Measurements from ENCODE around the gene C3AR1.
A peak's percentile ranks its signal among the peaks of the same experiment; 100 is the strongest.
"Not testable (repeated sequence)": the region's sequence is repeated elsewhere in the genome, so short reads cannot be mapped to it uniquely, and the experiment has no call there.

The C3AR1 gene

DNA sequence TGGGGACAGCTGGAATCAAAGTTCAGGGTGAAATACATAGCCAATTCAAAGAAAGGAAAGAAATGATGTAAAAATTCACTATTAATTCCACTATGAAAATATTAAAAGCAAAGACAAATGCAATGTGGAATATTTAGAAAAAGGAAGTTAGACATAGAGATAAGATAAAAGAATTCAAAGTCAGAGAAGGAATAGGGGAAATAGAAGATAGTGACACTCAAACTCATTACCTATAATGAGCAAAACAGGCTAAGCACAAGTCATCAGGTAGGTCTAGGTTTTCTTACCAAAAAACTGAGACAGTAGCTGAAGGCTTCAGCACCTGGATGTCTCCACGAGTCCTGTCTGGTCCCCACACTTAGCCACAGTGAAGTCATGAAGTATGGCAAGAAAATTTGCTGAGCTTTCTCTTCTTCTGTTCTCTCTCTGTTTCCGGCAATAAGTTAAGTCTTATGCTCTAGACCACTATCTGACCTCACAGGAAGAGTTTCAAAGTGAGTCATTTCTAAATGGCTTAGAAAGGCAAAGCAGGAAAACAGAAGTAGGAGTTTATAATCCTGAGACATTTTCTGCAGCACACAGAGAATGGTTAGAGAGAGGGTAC lies at the start of gene C3AR1:
TSS of gene C3AR1 (minus strand) at position 369 of the 604 bp plus-strand sequence. CDS start 6,174 bp downstream, outside the sequence.
- TF ChIP-seq, protein P1, sequence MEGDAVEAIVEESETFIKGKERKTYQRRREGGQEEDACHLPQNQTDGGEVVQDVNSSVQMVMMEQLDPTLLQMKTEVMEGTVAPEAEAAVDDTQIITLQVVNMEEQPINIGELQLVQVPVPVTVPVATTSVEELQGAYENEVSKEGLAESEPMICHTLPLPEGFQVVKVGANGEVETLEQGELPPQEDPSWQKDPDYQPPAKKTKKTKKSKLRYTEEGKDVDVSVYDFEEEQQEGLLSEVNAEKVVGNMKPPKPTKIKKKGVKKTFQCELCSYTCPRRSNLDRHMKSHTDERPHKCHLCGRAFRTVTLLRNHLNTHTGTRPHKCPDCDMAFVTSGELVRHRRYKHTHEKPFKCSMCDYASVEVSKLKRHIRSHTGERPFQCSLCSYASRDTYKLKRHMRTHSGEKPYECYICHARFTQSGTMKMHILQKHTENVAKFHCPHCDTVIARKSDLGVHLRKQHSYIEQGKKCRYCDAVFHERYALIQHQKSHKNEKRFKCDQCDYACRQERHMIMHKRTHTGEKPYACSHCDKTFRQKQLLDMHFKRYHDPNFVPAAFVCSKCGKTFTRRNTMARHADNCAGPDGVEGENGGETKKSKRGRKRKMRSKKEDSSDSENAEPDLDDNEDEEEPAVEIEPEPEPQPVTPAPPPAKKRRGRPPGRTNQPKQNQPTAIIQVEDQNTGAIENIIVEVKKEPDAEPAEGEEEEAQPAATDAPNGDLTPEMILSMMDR (IDR thresholded peaks at IDR 0.05; ENCODE audit: extremely low read depth, insufficient read depth, missing control alignments), result no peak
- DNase-seq (ENCODE audit: low spot score), result peak; percentile 52
- in situ Hi-C loops (cut with MboI; ENCODE audit: low pct_unique_long_range_greater_than_20kb, low sequenced_read_pairs, unreplicated experiment), result no loop called here

DNA sequence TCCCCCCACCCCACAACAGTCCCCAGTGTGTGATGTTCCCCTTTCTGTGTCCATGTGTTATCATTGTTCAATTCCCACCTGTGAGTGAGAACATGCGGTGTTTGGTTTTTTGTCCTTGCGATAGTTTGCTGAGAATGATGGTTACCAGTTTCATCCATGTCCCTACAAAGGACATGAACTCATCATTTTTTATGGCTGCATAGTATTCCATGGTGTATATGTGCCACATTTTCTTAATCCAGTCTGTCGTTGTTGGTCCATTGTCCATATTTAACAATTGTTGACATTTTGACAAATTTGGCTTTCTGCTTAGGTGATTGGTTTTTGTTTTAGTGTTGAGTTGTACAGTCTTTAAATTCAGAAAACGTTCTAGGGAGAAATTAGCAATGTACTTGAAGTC lies 47.0 kb upstream of the C3AR1 start:
- in situ Hi-C loops (cut with MboI; ENCODE audit: low pct_unique_long_range_greater_than_20kb, low sequenced_read_pairs, unreplicated experiment), result not testable (repeated sequence)

DNA sequence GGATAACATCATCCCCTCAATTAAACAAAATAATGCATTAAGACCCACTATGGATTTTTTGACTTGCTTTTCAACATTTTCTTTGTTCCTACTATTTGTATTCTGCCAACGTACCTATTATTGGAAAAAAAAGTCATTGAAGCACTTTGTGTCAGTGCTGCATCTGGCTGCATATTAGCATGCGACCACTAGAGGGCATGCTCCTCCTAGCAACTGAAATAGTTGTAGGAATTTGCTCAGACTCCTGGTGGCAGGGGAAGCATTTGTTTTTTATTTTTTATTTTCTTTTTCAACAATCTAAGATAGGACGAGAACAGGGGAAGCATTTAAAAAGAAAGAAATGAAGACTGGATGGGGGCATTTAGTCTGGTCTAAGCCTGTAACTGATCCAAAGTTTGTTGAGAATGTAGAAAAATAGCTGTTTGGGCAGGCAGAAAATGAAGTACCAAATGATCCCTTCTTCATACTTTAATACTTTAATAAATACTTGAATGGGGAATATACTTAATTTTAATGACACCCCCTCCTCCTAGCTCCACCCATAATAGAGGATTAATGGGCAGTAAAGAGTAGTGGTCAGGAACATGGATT lies 42.7 kb upstream of the C3AR1 start:
- in situ Hi-C loops (cut with MboI; ENCODE audit: low pct_unique_long_range_greater_than_20kb, low sequenced_read_pairs, unreplicated experiment), result loop anchor here (10.0 kb wide), 1 partner anchor 126 kb away; no protein-coding TSS in a partner anchor
- DNase-seq (ENCODE audit: low spot score), result peak; percentile 71
- TF ChIP-seq, protein P1 (IDR thresholded peaks at IDR 0.05; ENCODE audit: extremely low read depth, insufficient read depth, missing control alignments), result peak; percentile 94

More for the DNA sequence above, 47.0 kb upstream of the C3AR1 start:
- DNase-seq (ENCODE audit: low spot score), result not testable (repeated sequence)

DNA sequence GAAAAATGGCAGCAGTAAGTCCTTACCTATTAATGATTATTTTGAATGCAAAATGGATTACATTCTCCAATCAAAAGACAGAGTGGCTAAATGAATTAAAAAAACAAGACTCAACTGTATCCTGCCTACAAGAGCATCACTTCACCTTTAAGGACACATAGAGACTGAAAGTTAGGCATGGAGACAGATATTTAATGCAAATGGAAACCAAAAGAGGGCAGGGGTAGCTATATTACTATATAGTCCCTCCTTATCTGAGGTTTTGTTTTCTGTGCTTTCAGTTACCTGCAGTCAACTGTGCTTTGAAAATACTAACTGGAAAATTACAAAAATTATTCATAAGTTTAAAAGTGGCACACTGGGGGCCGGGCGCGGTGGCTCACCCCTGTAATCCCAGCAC lies 33.1 kb upstream of the C3AR1 start:
- in situ Hi-C loops (cut with MboI; ENCODE audit: low pct_unique_long_range_greater_than_20kb, low sequenced_read_pairs, unreplicated experiment), result no loop called here
- no peak for DNase-seq (ENCODE audit: low spot score)
- TF ChIP-seq, protein P1 (IDR thresholded peaks at IDR 0.05; ENCODE audit: extremely low read depth, insufficient read depth, missing control alignments), result no peak

DNA sequence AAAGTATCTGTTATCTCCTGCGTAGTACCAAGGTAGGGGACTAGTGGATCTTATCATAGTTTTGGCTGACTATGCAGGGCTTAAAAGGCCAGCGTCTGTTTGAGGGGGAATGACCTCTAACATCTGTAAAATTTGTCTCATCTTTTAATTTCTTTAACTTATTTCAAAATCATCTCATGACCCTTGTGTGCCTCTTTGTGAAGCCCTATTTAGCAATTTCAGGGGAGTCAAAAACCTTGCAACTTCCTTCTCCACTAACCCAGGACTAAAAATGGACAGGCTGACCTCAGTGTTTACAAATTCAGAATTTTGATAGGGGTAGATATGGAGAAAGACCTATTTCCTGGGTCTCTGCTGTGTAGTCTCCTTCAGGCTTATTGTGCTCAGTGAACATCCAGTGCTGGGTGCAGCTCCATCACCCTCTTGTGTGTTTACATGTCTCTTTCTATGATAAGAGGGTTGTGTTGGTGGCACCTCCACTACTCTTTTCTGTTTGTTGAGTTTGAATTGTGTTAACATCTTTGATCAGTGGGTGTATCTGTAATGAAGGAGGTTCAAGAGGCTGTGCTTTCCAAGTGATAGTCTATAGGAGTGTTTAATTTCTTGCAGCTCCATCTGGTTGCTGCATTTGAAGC lies 30.2 kb upstream of the C3AR1 start:
- TF ChIP-seq, protein P1 (IDR thresholded peaks at IDR 0.05; ENCODE audit: extremely low read depth, insufficient read depth, missing control alignments), result no peak
- no peak for DNase-seq (ENCODE audit: low spot score)
- in situ Hi-C loops (cut with MboI; ENCODE audit: low pct_unique_long_range_greater_than_20kb, low sequenced_read_pairs, unreplicated experiment), result no loop called here

DNA sequence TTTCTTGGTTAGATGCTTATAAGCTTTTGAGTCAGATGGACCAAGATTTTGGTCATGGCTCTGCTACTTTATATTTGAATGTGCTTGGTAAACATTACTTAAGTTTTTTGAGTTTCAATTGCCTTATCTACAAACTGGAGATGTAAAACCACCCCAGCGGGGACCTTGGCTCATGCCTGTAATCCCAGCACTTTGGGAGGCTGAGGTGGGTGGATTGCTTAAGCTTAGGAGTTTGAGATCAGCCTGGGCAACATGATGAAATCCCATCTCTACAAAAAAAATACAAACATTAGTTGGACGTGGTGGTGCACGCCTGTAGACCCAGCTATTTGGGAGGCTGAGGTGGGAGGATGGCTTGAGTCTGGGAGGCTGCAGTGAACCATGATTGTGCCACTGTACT lies 27.1 kb upstream of the C3AR1 start:
- DNase-seq (ENCODE audit: low spot score), result no peak
- TF ChIP-seq, protein P1 (IDR thresholded peaks at IDR 0.05; ENCODE audit: extremely low read depth, insufficient read depth, missing control alignments), result no peak
- in situ Hi-C loops (cut with MboI; ENCODE audit: low pct_unique_long_range_greater_than_20kb, low sequenced_read_pairs, unreplicated experiment), result no loop called here

DNA sequence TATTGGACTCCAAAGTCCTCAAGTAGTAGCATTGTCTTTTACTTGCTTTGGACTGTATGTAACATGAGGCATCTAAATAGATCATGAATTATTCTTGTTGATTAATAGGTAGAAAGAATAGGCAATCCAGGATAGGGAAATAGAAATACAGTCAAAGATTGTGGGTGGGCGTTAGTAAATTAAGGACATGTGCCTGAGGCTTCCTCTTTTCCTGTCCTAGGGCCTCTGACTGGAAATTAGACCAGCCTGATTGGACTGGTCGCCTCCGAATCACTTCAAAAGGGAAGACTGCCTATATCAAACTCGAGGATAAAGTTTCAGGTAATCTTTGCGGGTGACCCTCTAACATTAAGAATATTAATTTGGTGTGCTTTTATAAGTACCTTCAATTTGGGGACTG lies 23.6 kb upstream of the C3AR1 start:
- TF ChIP-seq, protein P1 (IDR thresholded peaks at IDR 0.05; ENCODE audit: extremely low read depth, insufficient read depth, missing control alignments), result no peak
- no peak for DNase-seq (ENCODE audit: low spot score)
- in situ Hi-C loops (cut with MboI; ENCODE audit: low pct_unique_long_range_greater_than_20kb, low sequenced_read_pairs, unreplicated experiment), result no loop called here

DNA sequence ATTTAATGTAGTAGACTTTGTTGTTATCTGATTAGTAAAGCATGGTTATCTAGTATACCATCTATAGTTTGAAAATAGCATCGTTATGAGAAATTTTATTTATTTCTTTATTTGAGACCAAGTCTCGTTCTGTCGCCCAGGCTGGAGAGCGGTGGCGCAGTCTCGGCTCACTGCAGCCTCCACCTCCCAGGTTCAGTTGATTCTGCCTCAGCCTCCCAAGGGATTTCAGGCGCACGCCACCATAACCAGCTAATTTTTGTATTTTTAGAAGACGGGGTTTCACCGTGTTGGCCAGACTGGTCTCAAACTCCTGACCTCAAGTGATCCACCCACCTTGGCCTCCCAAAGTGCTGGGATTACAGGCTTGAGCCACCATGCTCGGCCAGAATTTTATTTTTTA lies 23.1 kb upstream of the C3AR1 start:
- DNase-seq (ENCODE audit: low spot score); in situ Hi-C loops (cut with MboI; ENCODE audit: low pct_unique_long_range_greater_than_20kb, low sequenced_read_pairs, unreplicated experiment): not testable (repeated sequence)
